Ishikawa (cell line): Measurements from ENCODE around the gene ROGDI.

Experiments used
- CREB1 ChIP-seq: IDR thresholded peaks from 2 replicates; pipeline ENCODE4 v1.6.1; 2012; ENCODE audit warnings: low read depth
- EP300 ChIP-seq: IDR thresholded peaks from 2 replicates; pipeline ENCODE4 v1.6.1; 2012; ENCODE audit warnings: borderline replicate concordance
- FOXM1 ChIP-seq: IDR thresholded peaks from 2 replicates; pipeline ENCODE4 v1.6.1; 2012; ENCODE audit warnings: low read depth, borderline replicate concordance
- RAD21 ChIP-seq: IDR thresholded peaks from 2 replicates; pipeline ENCODE4 v1.6.1; 2012; ENCODE audit warnings: low read depth
- TAF1 ChIP-seq: IDR thresholded peaks from 2 replicates; pipeline ENCODE4 v1.6.1; 2012; ENCODE audit warnings: low read depth, mild to moderate bottlenecking
- YY1 ChIP-seq: IDR thresholded peaks from 2 replicates; pipeline ENCODE4 v1.6.1; 2012; ENCODE audit warnings: low read depth
- ZBTB7A ChIP-seq: IDR thresholded peaks from 2 replicates; pipeline ENCODE4 v1.6.1; 2012; ENCODE audit warnings: low read depth
- TF ChIP-seq, protein P1 (sequence below): IDR thresholded peaks from 2 replicates; pipeline ENCODE4 v1.6.1; 2012
- TF ChIP-seq, protein P2 (sequence below): IDR thresholded peaks from 2 replicates; pipeline ENCODE4 v1.6.1; 2012

DNA sequence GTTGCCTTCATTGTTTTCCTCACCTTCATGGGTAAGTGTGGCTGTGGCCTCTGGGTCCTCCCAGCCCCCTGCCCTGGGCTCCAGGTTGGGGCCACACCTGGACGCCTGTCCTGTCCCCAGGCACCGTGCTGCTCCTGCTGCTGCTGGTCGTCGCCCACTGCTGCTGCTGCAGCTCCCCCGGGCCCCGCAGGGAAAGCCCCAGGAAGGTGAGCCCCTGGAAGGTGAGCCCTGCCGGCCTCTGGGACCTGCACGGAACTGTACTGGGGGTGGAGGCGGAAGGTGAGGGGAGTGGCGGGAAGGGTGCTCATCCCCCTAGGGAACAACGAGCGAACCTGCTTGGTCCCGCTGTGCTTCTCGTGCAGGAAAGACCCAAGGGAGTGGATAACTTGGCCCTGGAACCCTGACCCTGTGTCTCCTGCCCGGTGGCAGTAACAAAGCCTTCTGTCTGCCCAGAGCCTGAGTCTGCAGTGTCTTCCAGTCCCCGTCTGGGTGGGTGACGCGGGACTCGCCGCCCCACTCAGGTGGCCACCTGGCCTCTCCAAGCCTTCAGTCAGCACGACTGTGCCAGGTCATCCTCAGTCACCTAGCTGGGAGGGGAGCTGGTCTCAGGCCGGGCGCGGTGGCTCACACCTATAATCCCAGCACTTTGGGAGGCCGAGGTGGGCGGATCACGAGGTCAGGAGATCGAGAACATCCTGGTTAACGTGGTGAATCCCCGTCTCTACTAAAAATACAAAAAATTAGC lies 6.4 kb downstream of the ROGDI start:
- TF ChIP-seq TAF1, result no peak
- no peak for TF ChIP-seq FOXM1
- no peak for TF ChIP-seq RAD21
- TF ChIP-seq, protein P1, sequence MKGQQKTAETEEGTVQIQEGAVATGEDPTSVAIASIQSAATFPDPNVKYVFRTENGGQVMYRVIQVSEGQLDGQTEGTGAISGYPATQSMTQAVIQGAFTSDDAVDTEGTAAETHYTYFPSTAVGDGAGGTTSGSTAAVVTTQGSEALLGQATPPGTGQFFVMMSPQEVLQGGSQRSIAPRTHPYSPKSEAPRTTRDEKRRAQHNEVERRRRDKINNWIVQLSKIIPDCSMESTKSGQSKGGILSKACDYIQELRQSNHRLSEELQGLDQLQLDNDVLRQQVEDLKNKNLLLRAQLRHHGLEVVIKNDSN, result no peak
- no peak for TF ChIP-seq EP300
- TF ChIP-seq, protein P2, sequence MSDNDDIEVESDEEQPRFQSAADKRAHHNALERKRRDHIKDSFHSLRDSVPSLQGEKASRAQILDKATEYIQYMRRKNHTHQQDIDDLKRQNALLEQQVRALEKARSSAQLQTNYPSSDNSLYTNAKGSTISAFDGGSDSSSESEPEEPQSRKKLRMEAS, result no peak
- TF ChIP-seq CREB1, result no peak
- no peak for TF ChIP-seq YY1
- TF ChIP-seq ZBTB7A, result no peak
